Stimulated activated CD8-positive, alpha-beta memory T cell treated with anti-CD3 and anti-CD28 coated beads, Interleukin-2, amount 100 ng/mL, for 1 hour (primary cell): ENCODE data around the gene SLC29A2.
A peak's percentile ranks its signal among the peaks of the same experiment; 100 is the strongest.

ENCODE experiments used
- DNase-seq, 2 donors: peaks; one replicate each; pipeline ENCODE4 v3.0.0-alpha.2; 2020; ENCODE audit warnings: low read depth in 2 of 2

Gene SLC29A2

DNA sequence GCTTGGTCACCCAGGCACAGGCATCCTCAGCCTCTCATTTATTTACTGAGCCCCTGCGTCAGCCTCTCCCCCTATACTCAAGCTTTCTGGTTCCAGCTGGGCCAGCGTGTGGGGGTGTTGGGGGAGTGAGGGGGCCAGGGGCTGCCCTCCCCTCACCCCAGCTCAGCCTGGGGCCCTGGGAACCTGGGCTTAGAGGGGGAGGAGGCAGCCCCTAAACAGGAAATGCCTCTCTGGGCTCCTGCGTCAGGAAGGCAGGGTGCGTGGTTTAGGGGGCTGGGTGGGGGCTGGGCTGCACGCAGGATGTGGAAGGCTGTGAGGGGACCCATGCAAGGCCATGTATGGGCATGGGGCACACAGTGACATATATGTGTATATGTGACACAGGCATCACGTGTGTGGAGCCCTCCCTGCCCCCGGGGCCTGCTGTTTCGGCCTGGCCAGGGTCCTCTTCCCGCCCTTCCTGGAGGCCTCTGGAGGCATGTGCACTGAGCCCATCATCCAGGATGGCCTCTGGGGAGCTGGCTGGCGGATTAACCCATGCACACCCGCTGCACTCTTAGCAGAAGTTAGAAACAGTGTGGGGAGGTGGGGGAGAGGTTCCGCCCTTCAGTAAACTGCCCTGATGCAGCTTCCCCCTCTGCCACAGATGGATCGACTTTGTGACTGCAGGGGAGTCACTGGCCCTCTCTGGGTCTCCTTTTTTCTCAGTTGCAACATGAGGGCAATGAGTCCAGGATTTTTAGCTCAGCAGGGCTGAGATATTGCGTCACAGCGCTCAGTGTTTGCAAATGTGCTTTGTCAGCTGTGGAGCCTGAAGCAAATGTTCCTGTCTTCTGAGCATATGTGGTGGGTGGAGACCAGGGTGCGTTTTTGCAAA, 53.6 kb downstream of the SLC29A2 start:
- peak; percentile 53 to 61 for DNase-seq

- no peak for DNase-seq
Measured at GRCh38 chr11:66317322-66317722, 54.2 kb downstream of the SLC29A2 start.

- no peak for DNase-seq
Measured at GRCh38 chr11:66316849-66317251, 54.7 kb downstream of the SLC29A2 start, which contains the start of gene CD248. Gene CD248 (minus strand): TSS chr11:66317044. CDS start chr11:66317027, 17 bp downstream.

DNA sequence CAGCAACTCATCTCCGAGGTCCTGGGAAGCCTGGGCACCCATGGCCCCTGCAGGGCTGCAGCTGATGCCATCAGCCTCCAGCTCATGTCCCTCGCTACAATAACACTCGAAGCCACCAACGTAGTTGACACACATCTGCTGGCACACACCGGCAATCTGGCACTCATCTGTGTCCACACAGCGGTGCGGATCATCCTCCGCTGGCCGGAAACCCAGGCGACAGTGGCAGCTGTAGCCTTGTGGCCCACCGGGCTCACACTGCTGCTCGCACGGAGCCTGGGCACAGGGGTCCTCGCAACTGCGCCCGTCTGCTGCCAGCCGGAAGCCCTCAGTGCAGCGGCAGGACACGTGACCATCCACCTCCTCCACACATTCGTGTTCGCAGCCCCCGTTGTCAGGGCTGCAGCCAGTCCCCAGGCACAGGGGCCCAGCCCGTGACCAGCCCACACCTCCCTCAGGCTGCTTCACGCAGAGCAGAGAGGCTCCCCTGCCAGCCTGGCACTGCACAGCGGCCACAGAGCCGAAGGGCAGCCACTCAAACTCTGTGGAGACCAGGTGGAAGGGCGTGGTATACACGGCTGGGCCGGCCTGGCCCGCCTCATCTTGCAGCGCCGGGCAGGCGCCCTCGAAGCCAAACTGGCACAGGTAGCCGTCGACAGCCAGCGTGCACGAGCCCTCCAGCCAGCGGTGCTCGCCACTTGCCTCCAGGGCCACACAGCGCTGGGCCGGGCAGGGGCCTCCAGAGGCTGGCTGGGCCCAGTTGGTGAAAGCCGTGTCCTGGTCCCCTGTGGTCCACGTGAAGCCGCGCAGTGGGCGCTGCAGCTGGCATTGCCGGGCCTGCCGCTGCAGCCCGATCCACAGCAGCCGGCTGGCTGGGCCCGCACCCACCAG, 55.4 kb downstream of the SLC29A2 start:
- DNase-seq = no peak

DNA sequence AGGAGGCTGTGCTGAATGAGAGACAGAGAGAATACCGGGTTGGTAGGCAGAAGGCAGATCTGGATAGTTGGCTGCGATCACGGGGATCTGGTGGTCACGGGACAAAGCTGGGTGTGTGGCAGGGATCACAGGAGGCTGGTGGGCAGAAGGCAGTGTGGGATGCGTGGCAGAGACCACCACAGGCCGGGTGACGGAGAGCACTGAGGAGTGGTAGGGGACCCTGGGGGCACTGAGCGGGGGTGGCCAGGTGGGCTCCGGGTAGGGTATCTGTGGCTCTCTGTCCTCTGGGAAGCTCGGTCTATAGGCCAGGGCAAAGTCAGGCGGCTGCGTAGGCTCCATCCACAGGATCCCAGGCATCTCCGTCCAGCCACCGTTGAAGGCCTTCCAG, 56.1 kb downstream of the SLC29A2 start:
- no peak for DNase-seq

GRCh38 chr11:66314561-66315497, 56.7 kb downstream of the SLC29A2 start:
- DNase-seq = no peak

DNA sequence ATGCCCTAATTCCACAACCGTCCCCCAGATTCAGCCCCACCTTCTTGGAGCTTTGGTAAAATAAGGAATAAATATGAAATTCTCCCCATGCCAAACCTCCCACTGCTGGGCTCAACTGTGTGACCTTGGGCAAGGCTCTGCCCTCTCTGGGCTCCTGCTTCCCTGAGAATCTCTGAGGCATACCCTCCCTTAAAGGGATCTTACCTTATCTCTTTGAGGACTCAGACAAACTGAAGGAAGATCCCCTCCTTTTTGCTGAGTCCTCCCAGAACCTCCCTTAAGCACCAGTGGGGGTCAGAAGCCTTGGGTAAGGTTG, 57.4 kb downstream of the SLC29A2 start:
- no peak for DNase-seq

DNA sequence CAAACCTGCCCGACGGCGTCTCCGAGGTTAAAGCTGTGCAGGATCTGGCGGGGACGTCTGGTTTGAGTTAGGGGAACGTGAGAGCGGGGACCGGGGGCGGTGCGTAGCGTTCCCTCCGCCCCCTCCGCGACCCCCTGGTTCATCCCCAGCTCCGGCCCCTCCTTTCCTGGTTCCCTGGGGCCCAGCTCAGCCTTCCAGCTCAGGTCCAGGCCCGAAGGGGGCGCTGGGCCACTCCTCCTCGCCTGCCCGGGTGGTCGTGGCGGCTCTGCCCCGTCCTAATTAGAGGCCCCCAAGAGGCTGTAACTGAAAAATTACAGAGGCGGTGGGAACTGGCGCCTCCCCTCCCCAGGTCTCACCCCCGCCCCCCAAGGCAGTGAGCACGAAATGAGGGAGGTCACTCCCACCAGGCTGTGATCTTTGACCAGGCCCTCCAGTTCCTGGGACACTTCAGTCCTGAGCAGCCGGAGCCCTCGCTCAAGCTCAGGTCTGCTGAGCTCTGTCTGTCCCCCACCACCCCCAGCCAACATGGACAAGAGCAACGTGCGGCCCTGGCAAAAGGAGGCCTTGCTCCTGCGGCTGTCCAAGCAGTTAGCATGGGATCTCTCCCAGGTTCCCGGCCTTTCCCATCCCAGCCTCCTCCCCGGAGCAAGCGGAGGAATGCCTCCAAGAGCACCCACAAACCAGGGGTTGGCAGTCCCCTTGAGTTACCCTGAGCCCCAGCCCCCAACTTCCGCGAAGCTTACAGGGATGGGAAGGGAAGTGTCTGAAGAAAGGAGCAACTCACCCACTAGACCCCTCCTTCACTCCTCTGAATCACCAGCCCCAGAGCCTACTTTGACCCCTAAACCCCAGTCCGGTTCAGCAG, 58.0 kb downstream of the SLC29A2 start:
- DNase-seq = no peak

- DNase-seq = peak; percentile 97 to 98
Measured at GRCh38 chr11:66312549-66313320, 58.8 kb downstream of the SLC29A2 start.
